IMR-90 (cell line): ENCODE measurements around the gene RHOU. TPM values are rescaled to one million over a fixed set of nuclear protein-coding genes. Genes with fewer than 3 reads are reported as not detected.

Experiments used
- ATAC-seq: fragments of 200-7000 bp; cut with Tn5 transposase; 2 replicates; pipeline ENCODE4 v1.9.1; 2020; ENCODE audit warnings: low read depth, mild to moderate bottlenecking, moderate library complexity
- BruUV-seq: library from RNA; stranded (reverse); fragments of 400-500 nt; replicated peaks from 2 replicates; lab custom pipeline; 2021; lab: Mats Ljungman, UMichigan
- CTCF ChIA-PET: fragments of 300-600 bp; formaldehyde crosslinking; extraction: SDS; loops from one replicate; lab custom pipeline; 2021; ENCODE audit warnings: antibody characterized with exemption; lab: Yijun Ruan, JAX
- POLR2A ChIA-PET: fragments of 300-600 bp; sonication (Branson Sonifier 250); formaldehyde crosslinking; loops from one replicate; lab custom pipeline; 2022; ENCODE audit warnings: antibody characterized with exemption; ENCODE audit not compliant: unreplicated experiment; lab: Charles Lee
- DNase-seq: peaks from one replicate; pipeline ENCODE4 v3.0.0; 2013
- H2AFZ ChIP-seq: replicated peaks from 2 replicates; pipeline ENCODE3; 2013; ENCODE audit warnings: low read length, mild to moderate bottlenecking; ENCODE audit not compliant: poor library complexity
- H2AK5ac ChIP-seq: 2 replicates; pipeline ENCODE4 v1.6.1; 2013; ENCODE audit warnings: low read depth, low read length, inconsistent platforms
- H2AK9ac ChIP-seq: replicated peaks from 2 replicates; pipeline ENCODE3; 2013; ENCODE audit warnings: mild to moderate bottlenecking, low read depth, low read length, moderate library complexity; ENCODE audit not compliant: poor library complexity
- H2BK120ac ChIP-seq: 2 replicates; pipeline ENCODE4 v1.6.1; 2013; ENCODE audit warnings: low read depth, low read length, inconsistent platforms
- H2BK15ac ChIP-seq: 3 replicates; pipeline ENCODE4 v1.6.1; 2013; ENCODE audit warnings: low read depth, low read length, inconsistent platforms
- H2BK20ac ChIP-seq: 2 replicates; pipeline ENCODE4 v1.6.1; 2013; ENCODE audit warnings: low read depth, mild to moderate bottlenecking, inconsistent platforms, low read length, moderate library complexity
- H2BK5ac ChIP-seq: 2 replicates; pipeline ENCODE4 v1.6.1; 2013; ENCODE audit warnings: mild to moderate bottlenecking, low read depth, low read length, inconsistent platforms; ENCODE audit not compliant: poor library complexity, severe bottlenecking
- H3K14ac ChIP-seq: replicated peaks from 2 replicates; pipeline ENCODE4 v1.6.1; 2013; ENCODE audit warnings: low read depth, low read length, inconsistent platforms
- H3K18ac ChIP-seq: 2 replicates; pipeline ENCODE4 v1.6.1; 2013; ENCODE audit warnings: low read depth, low read length, control low read depth
- H3K23ac ChIP-seq: 2 replicates; pipeline ENCODE4 v1.6.1; 2013; ENCODE audit warnings: low read depth, low read length, inconsistent platforms
- H3K27ac ChIP-seq: 2 replicates; pipeline ENCODE4 v1.5.1; 2013; ENCODE audit warnings: mild to moderate bottlenecking, control low read depth, low read length; ENCODE audit not compliant: insufficient read depth
- H3K27me3 ChIP-seq: 2 replicates; pipeline ENCODE4 v1.6.1; 2013; ENCODE audit warnings: low read length; ENCODE audit not compliant: control insufficient read depth, insufficient read depth
- H3K36me3 ChIP-seq: 2 replicates; pipeline ENCODE4 v1.6.1; 2013; ENCODE audit warnings: low read length, mixed read lengths; ENCODE audit not compliant: control insufficient read depth, insufficient read depth
- H3K4ac ChIP-seq: 2 replicates; pipeline ENCODE4 v1.6.1; 2013; ENCODE audit warnings: low read depth, low read length, inconsistent platforms
- H3K4me1 ChIP-seq: 2 replicates; pipeline ENCODE4 v1.6.1; 2013; ENCODE audit warnings: low read length, mixed read lengths; ENCODE audit not compliant: control insufficient read depth, insufficient read depth
- H3K4me2 ChIP-seq: 2 replicates; pipeline ENCODE4 v1.6.1; 2013; ENCODE audit warnings: low read depth, mild to moderate bottlenecking, control low read depth, low read length, moderate library complexity
- H3K4me3 ChIP-seq: 2 replicates; pipeline ENCODE4 v1.5.1; 2013; ENCODE audit warnings: low read depth, mild to moderate bottlenecking, control low read depth, low read length, moderate library complexity; ENCODE audit not compliant: insufficient read depth
- H3K56ac ChIP-seq: 2 replicates; pipeline ENCODE4 v1.6.1; 2013; ENCODE audit warnings: low read length, inconsistent platforms; ENCODE audit not compliant: insufficient read depth; ENCODE audit errors: extremely low read depth
- H3K79me1 ChIP-seq, 2 experiments: 2 replicates each; pipeline ENCODE4 v1.6.1; 2013; ENCODE audit warnings: low read length in 2 of 2, inconsistent platforms in 1 of 2, low read depth in 1 of 2
- H3K9ac ChIP-seq: 2 replicates; pipeline ENCODE4 v1.6.1; 2013; ENCODE audit warnings: low read depth, low read length, control low read depth
- H3K9me1 ChIP-seq: 2 replicates; pipeline ENCODE4 v1.6.1; 2013; ENCODE audit warnings: low read length, inconsistent platforms; ENCODE audit not compliant: insufficient read depth
- H3K9me3 ChIP-seq: 2 replicates; pipeline ENCODE4 v1.6.1; 2013; ENCODE audit warnings: low read length; ENCODE audit not compliant: control insufficient read depth, insufficient read depth
- H4K20me1 ChIP-seq: 2 replicates; pipeline ENCODE4 v1.6.1; 2013; ENCODE audit warnings: low read length, inconsistent platforms; ENCODE audit not compliant: insufficient read depth
- H4K5ac ChIP-seq: 2 replicates; pipeline ENCODE4 v1.6.1; 2013; ENCODE audit warnings: mild to moderate bottlenecking, low read depth, low read length, control low read depth
- H4K8ac ChIP-seq, 2 experiments: 2 replicates each; pipeline ENCODE4 v1.6.1; 2013; ENCODE audit warnings: low read depth in 2 of 2, low read length in 2 of 2, control low read depth in 1 of 2, inconsistent platforms in 1 of 2
- H4K91ac ChIP-seq: 2 replicates; pipeline ENCODE4 v1.6.1; 2013; ENCODE audit warnings: low read depth, low read length, inconsistent platforms; ENCODE audit not compliant: insufficient read depth
- MAZ ChIP-seq: IDR thresholded peaks from 2 replicates; pipeline ENCODE4 v1.6.1; 2012; ENCODE audit warnings: low read depth, mild to moderate bottlenecking, low read length, improper control_type of control experiment, moderate library complexity, borderline replicate concordance
- NFE2L2 ChIP-seq: fragments of 150-350 bp; IDR thresholded peaks from 2 replicates; pipeline ENCODE4 v1.6.1; 2016; ENCODE audit warnings: low read depth, mild to moderate bottlenecking, low read length
- POLR2A ChIP-seq: IDR thresholded peaks from 2 replicates; pipeline ENCODE4 v1.6.1; 2012; ENCODE audit warnings: mild to moderate bottlenecking, low read depth, low read length
- WGBS, 2 experiments: methylation state at CpG; one replicate each; pipeline versions ENCODE4 v1.1.5 to v1.1.7; 2013; ENCODE audit warnings: missing lambda C conversion rate in 2 of 2; ENCODE audit not compliant: insufficient read length in 1 of 2; ENCODE audit errors: extremely low coverage in 2 of 2; 5-methylcytosine and 5-hydroxymethylcytosine counted together
- dilution Hi-C: fragments of 300-500 bp; cut with HindIII; formaldehyde crosslinking; loops from one replicate; pipeline ENCODE4 v1.14.3; 2018; ENCODE audit warnings: low sequenced_read_pairs; ENCODE audit not compliant: unreplicated experiment
- in situ Hi-C: fragments of 300-500 bp; cut with MboI; formaldehyde crosslinking; loops from 3 replicates; pipeline ENCODE4 v1.14.3; 2019; ENCODE audit warnings: low sequenced_read_pairs, inconsistent platforms, mixed read lengths
- intact Hi-C: fragments of 100-400 bp; cut with micrococcal nuclease; formaldehyde crosslinking; loops from 2 replicates; pipeline ENCODE4 v1.10.0; 2022
- polyA plus RNA-seq, 3 experiments: library from polyadenylated mRNA; depleted of rRNA; stranded (reverse); fragments of >200 nt; gene quantifications; 2 replicates each; pipeline ENCODE4 v1.2.3, GENCODE V29; 2012; ENCODE audit warnings: low replicate concordance in 1 of 3
- total RNA-seq: library from RNA; depleted of rRNA; stranded (reverse); fragments of >200 nt; gene quantifications from 2 replicates; pipeline ENCODE4 v1.2.3, GENCODE V29; 2012
- TF ChIP-seq, protein P1 (sequence below): fragments of 150-350 bp; IDR thresholded peaks from 2 replicates; pipeline ENCODE4 v1.6.1; 2017; ENCODE audit warnings: mild to moderate bottlenecking, antibody characterized with exemption, low read length, low read depth

RHOU gene
- total and polyA plus RNA-seq, 2 of the 4 experiments (the other 2 are of a cell fraction) = 0.44 to 0.72 TPM

DNA sequence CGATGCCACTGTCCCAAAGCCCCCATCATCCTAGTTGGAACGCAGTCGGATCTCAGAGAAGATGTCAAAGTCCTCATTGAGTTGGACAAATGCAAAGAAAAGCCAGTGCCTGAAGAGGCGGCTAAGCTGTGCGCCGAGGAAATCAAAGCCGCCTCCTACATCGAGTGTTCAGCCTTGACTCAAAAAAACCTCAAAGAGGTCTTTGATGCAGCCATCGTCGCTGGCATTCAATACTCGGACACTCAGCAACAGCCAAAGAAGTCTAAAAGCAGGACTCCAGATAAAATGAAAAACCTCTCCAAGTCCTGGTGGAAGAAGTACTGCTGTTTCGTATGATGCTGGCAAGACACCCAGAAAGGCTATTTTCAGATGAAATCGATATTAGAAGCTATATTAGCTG lies 8.1 kb downstream of the RHOU start:
- no TSS peak for BruUV-seq
- dilution Hi-C loops (no loop called here), in situ Hi-C loops (no loop called here), intact Hi-C loops (no loop called here)
- H2AK9ac ChIP-seq = no peak overlapping the region
- H3K4me1 ChIP-seq = no peaks in the 10 kb centered on the region
- no peak overlapping the region for H3K56ac ChIP-seq
- H3K9ac ChIP-seq = no peak overlapping the region
- no peak overlapping the region for H4K91ac ChIP-seq
- no peaks in the 10 kb centered on the region; the same call in none of the 2 replicates for H3K27me3 ChIP-seq
- H2AFZ ChIP-seq = no peak overlapping the region
- no peaks in the 10 kb centered on the region for H3K9me3 ChIP-seq
- WGBS, 2 experiments = 79% methylated on average over 7 of the region's 13 CpGs; no CpG with 5 or more reads in 1 of the 2 experiments
- H4K20me1 ChIP-seq = no peaks in the 10 kb centered on the region
- H2BK15ac ChIP-seq = no peak overlapping the region
- no peak overlapping the region for H3K18ac ChIP-seq
- no peak overlapping the region for H3K4ac ChIP-seq
- ChIA-PET CTCF (no interaction called here), POLR2A (no interaction called here)
- no peak overlapping the region for H2BK120ac ChIP-seq
- no peak overlapping the region for H4K5ac ChIP-seq
- no peak for DNase-seq
- ATAC-seq = no peak
- no peak overlapping the region for H3K4me3 ChIP-seq
- H2BK20ac ChIP-seq = no peak overlapping the region
- H2BK5ac ChIP-seq = no peak overlapping the region
- no peak overlapping the region for H3K4me2 ChIP-seq
- no peak overlapping the region for H4K8ac ChIP-seq
- H3K27ac ChIP-seq = no peak overlapping the region
- no peak overlapping the region for H3K14ac ChIP-seq
- H2AK5ac ChIP-seq = no peak overlapping the region
- peaks cover 49% of the 10 kb centered on the region for H3K36me3 ChIP-seq
- H3K79me1 ChIP-seq = no peaks in the 10 kb centered on the region
- TF ChIP-seq, protein P1, sequence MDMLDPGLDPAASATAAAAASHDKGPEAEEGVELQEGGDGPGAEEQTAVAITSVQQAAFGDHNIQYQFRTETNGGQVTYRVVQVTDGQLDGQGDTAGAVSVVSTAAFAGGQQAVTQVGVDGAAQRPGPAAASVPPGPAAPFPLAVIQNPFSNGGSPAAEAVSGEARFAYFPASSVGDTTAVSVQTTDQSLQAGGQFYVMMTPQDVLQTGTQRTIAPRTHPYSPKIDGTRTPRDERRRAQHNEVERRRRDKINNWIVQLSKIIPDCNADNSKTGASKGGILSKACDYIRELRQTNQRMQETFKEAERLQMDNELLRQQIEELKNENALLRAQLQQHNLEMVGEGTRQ = no peak
- no peak for TF ChIP-seq MAZ
- TF ChIP-seq NFE2L2 = no peak
- TF ChIP-seq POLR2A = no peak
- no peaks in the 10 kb centered on the region; the same call in 1 of the 2 replicates for H3K9me1 ChIP-seq
- H3K23ac ChIP-seq = no peak overlapping the region
